Measurements from ENCODE around the gene SLC9A3.

The SLC9A3 gene

DNA sequence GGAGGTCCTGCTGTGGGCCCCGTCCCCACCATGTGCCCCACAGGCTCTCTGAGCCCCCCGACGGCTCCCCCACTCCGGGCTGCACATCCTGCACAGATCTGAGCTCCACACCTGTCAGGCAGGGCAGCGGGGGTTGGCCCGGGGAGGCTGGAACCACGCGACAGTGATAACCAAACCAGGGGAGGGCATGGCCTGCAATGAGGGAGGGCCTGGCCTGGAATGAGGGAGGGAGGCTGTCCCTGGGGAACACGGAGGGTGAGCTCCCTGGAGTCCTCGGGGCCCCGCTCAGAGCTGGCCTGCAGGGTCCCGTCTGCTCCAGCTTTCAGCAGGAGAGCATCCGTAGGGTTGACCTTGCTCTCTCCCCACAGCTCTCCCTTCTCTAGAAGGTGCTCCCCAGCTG, 30.5 kb downstream of the SLC9A3 start:
- Histone ChIP-seq H2BK120ac (ENCODE audit: insufficient read depth, low read length, poor library complexity) (no peak overlapping the region), H2BK12ac (ENCODE audit: low read length) (no peak overlapping the region), H4K12ac (ENCODE audit: low read depth, low read length) (no peak overlapping the region), H3K14ac (ENCODE audit: low read length) (no peak overlapping the region), H2AK5ac (ENCODE audit: low read length) (no peak overlapping the region), H4K8ac (ENCODE audit: low read depth, low read length) (no peak overlapping the region), H3K27me3 (ENCODE audit: insufficient read depth, low read length) (peaks cover 38% of the 10 kb centered on the region), H3K27ac (ENCODE audit: low read depth, low read length) (no peak overlapping the region), H2AFZ (ENCODE audit: insufficient read depth, low read length, poor library complexity) (no peak overlapping the region), H3K23ac (ENCODE audit: low read length) (no peak overlapping the region), H3K79me2 (ENCODE audit: control insufficient read depth, insufficient read depth, low read length, poor library complexity) (no peaks in the 10 kb centered on the region), H3K18ac (ENCODE audit: low read length) (no peak overlapping the region), H2BK5ac (ENCODE audit: low read depth, low read length, poor library complexity) (no peak overlapping the region), H3K4me1 (ENCODE audit: control insufficient read depth in 1 of 2, insufficient read depth in 2 of 2, low read length in 2 of 2) (peaks cover 3 to 4% of the 10 kb centered on the region in 2 experiments), H3K79me1 (ENCODE audit: low read length) (no peaks in the 10 kb centered on the region), H4K91ac (ENCODE audit: low read depth, low read length) (no peak overlapping the region), H3K4me3 (ENCODE audit: low read depth, low read length) (no peak overlapping the region), H3K9ac (ENCODE audit: low read length) (no peak overlapping the region), H3K36me3 (ENCODE audit: control insufficient read depth in 1 of 2, insufficient read depth in 2 of 2, low read length in 2 of 2) (no peaks in the 10 kb centered on the region), H3K9me3 (ENCODE audit: insufficient read depth, low read depth, low read length) (peaks cover 4% of the 10 kb centered on the region), H3K4me2 (ENCODE audit: low read length) (no peak overlapping the region), H3K4ac (ENCODE audit: low read depth, low read length) (no peak overlapping the region)
- no CpG with 5 or more reads among the region's 13 CpGs for WGBS (ENCODE audit: extremely low coverage, insufficient coverage, insufficient read length)
- DNase-seq: no peak

DNA sequence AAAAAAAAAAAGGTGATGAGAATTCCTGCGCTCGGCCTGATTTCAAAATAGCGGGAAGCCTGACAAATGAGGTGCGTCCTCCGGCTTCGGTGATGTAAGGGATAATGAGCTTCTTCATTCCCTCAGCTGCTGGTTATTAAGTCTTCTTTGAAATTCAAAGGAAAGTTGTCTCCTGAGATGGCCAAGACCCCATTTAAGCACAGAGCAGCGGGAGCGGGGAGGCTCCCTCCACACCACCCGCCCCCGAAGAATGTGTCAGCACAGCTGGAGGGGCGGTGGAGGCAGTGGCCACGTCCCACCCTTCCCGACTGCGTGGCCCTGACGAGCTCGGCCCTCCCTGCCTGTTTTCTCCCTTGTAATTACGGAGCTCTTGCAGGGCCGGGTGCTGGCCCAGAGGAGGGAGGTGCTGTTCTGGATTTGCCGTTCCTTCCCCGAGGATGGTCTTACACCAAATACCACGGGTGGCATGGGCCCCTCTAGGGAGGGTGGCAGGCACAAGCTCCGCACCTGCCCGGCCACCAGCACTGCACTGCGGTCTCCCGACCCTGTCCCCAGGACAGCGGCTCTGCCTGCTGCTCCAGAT, 31.0 kb downstream of the SLC9A3 start:
- Histone ChIP-seq H2AFZ (ENCODE audit: insufficient read depth, low read length, poor library complexity) (no peak overlapping the region), H3K27ac (ENCODE audit: low read depth, low read length) (no peak overlapping the region), H2BK120ac (ENCODE audit: insufficient read depth, low read length, poor library complexity) (no peak overlapping the region), H3K27me3 (ENCODE audit: insufficient read depth, low read length) (peaks cover 38% of the 10 kb centered on the region), H3K4me1 (ENCODE audit: control insufficient read depth in 1 of 2, insufficient read depth in 2 of 2, low read length in 2 of 2) (peaks cover 3 to 4% of the 10 kb centered on the region in 2 experiments), H4K8ac (ENCODE audit: low read depth, low read length) (no peak overlapping the region), H3K23ac (ENCODE audit: low read length) (no peak overlapping the region), H3K18ac (ENCODE audit: low read length) (no peak overlapping the region), H3K4me3 (ENCODE audit: low read depth, low read length) (no peak overlapping the region), H4K91ac (ENCODE audit: low read depth, low read length) (no peak overlapping the region), H2BK5ac (ENCODE audit: low read depth, low read length, poor library complexity) (no peak overlapping the region), H3K36me3 (ENCODE audit: control insufficient read depth in 1 of 2, insufficient read depth in 2 of 2, low read length in 2 of 2) (no peaks in the 10 kb centered on the region), H3K9ac (ENCODE audit: low read length) (no peak overlapping the region), H3K4ac (ENCODE audit: low read depth, low read length) (no peak overlapping the region), H2BK12ac (ENCODE audit: low read length) (no peak overlapping the region), H2AK5ac (ENCODE audit: low read length) (no peak overlapping the region), H3K9me3 (ENCODE audit: insufficient read depth, low read depth, low read length) (peaks cover 4% of the 10 kb centered on the region), H3K79me1 (ENCODE audit: low read length) (no peaks in the 10 kb centered on the region), H4K12ac (ENCODE audit: low read depth, low read length) (no peak overlapping the region), H3K4me2 (ENCODE audit: low read length) (no peak overlapping the region), H3K79me2 (ENCODE audit: control insufficient read depth, insufficient read depth, low read length, poor library complexity) (no peaks in the 10 kb centered on the region), H3K14ac (ENCODE audit: low read length) (no peak overlapping the region)
- no CpG with 5 or more reads among the region's 26 CpGs for WGBS (ENCODE audit: extremely low coverage, insufficient coverage, insufficient read length)
- DNase-seq: no peak

GRCh38 chr5:492314-492893, 31.8 kb downstream of the SLC9A3 start:
- no peak overlapping the region for H2AK5ac ChIP-seq (ENCODE audit: low read length)
- no peak overlapping the region for H4K12ac ChIP-seq (ENCODE audit: low read depth, low read length)
- no peak overlapping the region for H3K18ac ChIP-seq (ENCODE audit: low read length)
- H3K79me2 ChIP-seq (ENCODE audit: control insufficient read depth, insufficient read depth, low read length, poor library complexity): no peaks in the 10 kb centered on the region
- no peaks in the 10 kb centered on the region for H3K79me1 ChIP-seq (ENCODE audit: low read length)
- no peaks in the 10 kb centered on the region for H3K4me1 ChIP-seq (ENCODE audit: control insufficient read depth in 1 of 2, insufficient read depth in 2 of 2, low read length in 2 of 2)
- H2BK5ac ChIP-seq (ENCODE audit: low read depth, low read length, poor library complexity): no peak overlapping the region
- H2BK120ac ChIP-seq (ENCODE audit: insufficient read depth, low read length, poor library complexity): no peak overlapping the region
- DNase-seq: no peak
- H3K27ac ChIP-seq (ENCODE audit: low read depth, low read length): no peak overlapping the region
- H2BK12ac ChIP-seq (ENCODE audit: low read length): no peak overlapping the region
- WGBS (ENCODE audit: extremely low coverage, insufficient coverage, insufficient read length): no CpG with 5 or more reads among the region's 18 CpGs
- peaks cover 38% of the 10 kb centered on the region for H3K27me3 ChIP-seq (ENCODE audit: insufficient read depth, low read length)
- peaks cover 4% of the 10 kb centered on the region for H3K9me3 ChIP-seq (ENCODE audit: insufficient read depth, low read depth, low read length)
- no peak overlapping the region for H3K23ac ChIP-seq (ENCODE audit: low read length)
- no peak overlapping the region for H3K4me3 ChIP-seq (ENCODE audit: low read depth, low read length)
- no peak overlapping the region for H3K14ac ChIP-seq (ENCODE audit: low read length)
- H3K9ac ChIP-seq (ENCODE audit: low read length): no peak overlapping the region
- no peak overlapping the region for H3K4ac ChIP-seq (ENCODE audit: low read depth, low read length)
- no peak overlapping the region for H2AFZ ChIP-seq (ENCODE audit: insufficient read depth, low read length, poor library complexity)
- no peak overlapping the region for H3K4me2 ChIP-seq (ENCODE audit: low read length)
- H3K36me3 ChIP-seq (ENCODE audit: control insufficient read depth in 1 of 2, insufficient read depth in 2 of 2, low read length in 2 of 2): no peaks in the 10 kb centered on the region
- no peak overlapping the region for H4K91ac ChIP-seq (ENCODE audit: low read depth, low read length)
- no peak overlapping the region for H4K8ac ChIP-seq (ENCODE audit: low read depth, low read length)

GRCh38 chr5:491856-492155, 32.4 kb downstream of the SLC9A3 start:
- no peak for DNase-seq
- no CpG with 5 or more reads among the region's 19 CpGs for WGBS (ENCODE audit: extremely low coverage, insufficient coverage, insufficient read length)
- no peak overlapping the region for H2AFZ ChIP-seq (ENCODE audit: insufficient read depth, low read length, poor library complexity)
- peaks cover 34% of the 10 kb centered on the region for H3K27me3 ChIP-seq (ENCODE audit: insufficient read depth, low read length)
- H3K23ac ChIP-seq (ENCODE audit: low read length): no peak overlapping the region
- no peak overlapping the region for H2BK12ac ChIP-seq (ENCODE audit: low read length)
- H3K9me3 ChIP-seq (ENCODE audit: insufficient read depth, low read depth, low read length): peaks cover 4% of the 10 kb centered on the region
- H3K18ac ChIP-seq (ENCODE audit: low read length): no peak overlapping the region
- no peak overlapping the region for H2AK5ac ChIP-seq (ENCODE audit: low read length)
- no peak overlapping the region for H3K14ac ChIP-seq (ENCODE audit: low read length)
- H3K79me1 ChIP-seq (ENCODE audit: low read length): no peaks in the 10 kb centered on the region
- H2BK5ac ChIP-seq (ENCODE audit: low read depth, low read length, poor library complexity): no peak overlapping the region
- no peaks in the 10 kb centered on the region for H3K4me1 ChIP-seq (ENCODE audit: control insufficient read depth in 1 of 2, insufficient read depth in 2 of 2, low read length in 2 of 2)
- no peak overlapping the region for H4K91ac ChIP-seq (ENCODE audit: low read depth, low read length)
- H4K8ac ChIP-seq (ENCODE audit: low read depth, low read length): no peak overlapping the region
- no peak overlapping the region for H3K9ac ChIP-seq (ENCODE audit: low read length)
- H2BK120ac ChIP-seq (ENCODE audit: insufficient read depth, low read length, poor library complexity): no peak overlapping the region
- H3K4me3 ChIP-seq (ENCODE audit: low read depth, low read length): no peak overlapping the region
- no peak overlapping the region for H3K27ac ChIP-seq (ENCODE audit: low read depth, low read length)
- H3K4ac ChIP-seq (ENCODE audit: low read depth, low read length): no peak overlapping the region
- no peak overlapping the region for H4K12ac ChIP-seq (ENCODE audit: low read depth, low read length)
- H3K36me3 ChIP-seq (ENCODE audit: control insufficient read depth in 1 of 2, insufficient read depth in 2 of 2, low read length in 2 of 2): no peaks in the 10 kb centered on the region
- no peaks in the 10 kb centered on the region for H3K79me2 ChIP-seq (ENCODE audit: control insufficient read depth, insufficient read depth, low read length, poor library complexity)
- no peak overlapping the region for H3K4me2 ChIP-seq (ENCODE audit: low read length)
